Activated T-helper 1 cell treated with Interleukin-2 at 50 U/mL for 16 hours (primary cell): ENCODE measurements around the gene LZTR1.
"Not testable (repeated sequence)": the region's sequence is repeated elsewhere in the genome, so short reads cannot be mapped to it uniquely, and the experiment has no call there.

Source experiments
- DNase-seq: peaks from one replicate; pipeline ENCODE4 v3.0.0-alpha.2; 2020; ENCODE audit warnings: low read depth

Gene LZTR1

GRCh38 chr22:21033895-21034294, 51.8 kb downstream of the LZTR1 start:
- no peak for DNase-seq

- DNase-seq, result no peak
Observed at GRCh38 chr22:21034989-21035388, 52.9 kb downstream of the LZTR1 start.

- DNase-seq, result no peak
Observed at GRCh38 chr22:21038405-21038804, 56.3 kb downstream of the LZTR1 start.

- not testable (repeated sequence) for DNase-seq
Observed at GRCh38 chr22:21039158-21039557, 57.1 kb downstream of the LZTR1 start.

- DNase-seq, result no peak
Observed at GRCh38 chr22:21041937-21042336, 59.8 kb downstream of the LZTR1 start.

DNA sequence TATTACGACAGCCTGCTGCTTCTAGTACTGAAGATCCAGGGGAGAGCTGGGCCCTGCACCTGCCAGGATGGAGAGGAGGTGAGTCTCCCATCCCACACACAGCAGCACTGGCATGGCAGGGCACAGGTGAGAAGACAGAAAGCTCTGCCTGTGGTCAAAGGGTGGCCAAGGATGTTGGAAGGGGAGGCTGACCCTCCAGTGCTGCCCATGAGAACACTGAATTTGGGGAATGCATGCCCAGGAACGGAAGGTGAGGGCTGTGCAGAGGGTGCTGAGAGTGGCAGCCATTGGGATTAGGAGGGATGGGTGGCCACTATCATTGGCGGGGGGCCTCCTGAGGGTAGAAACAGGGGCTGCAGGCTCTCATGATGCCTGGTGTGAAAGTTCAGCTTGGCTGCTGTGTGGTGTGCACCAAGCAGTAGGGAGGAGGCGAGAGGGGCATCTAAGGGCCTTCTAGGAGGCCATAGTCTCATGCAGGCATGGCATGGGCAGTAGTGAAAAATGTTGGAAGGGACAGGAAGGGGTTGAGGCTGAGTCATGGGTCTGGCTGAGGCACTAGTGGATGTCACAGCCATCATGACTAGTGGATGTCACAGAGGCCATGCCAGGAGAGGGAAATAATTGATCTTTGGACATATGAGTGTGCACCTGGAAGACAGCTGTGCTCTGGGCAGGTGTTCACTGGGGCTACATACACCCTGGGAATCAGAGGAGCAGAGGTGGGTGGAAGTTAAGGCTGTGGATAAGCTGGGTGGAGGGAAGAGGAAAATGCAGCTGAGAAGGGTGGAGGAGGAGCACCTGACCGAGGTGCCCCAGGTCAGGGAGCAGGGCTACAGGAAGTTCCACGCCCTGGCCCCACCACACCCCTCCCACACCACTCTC, 61.1 kb downstream of the LZTR1 start:
- no peak for DNase-seq

DNA sequence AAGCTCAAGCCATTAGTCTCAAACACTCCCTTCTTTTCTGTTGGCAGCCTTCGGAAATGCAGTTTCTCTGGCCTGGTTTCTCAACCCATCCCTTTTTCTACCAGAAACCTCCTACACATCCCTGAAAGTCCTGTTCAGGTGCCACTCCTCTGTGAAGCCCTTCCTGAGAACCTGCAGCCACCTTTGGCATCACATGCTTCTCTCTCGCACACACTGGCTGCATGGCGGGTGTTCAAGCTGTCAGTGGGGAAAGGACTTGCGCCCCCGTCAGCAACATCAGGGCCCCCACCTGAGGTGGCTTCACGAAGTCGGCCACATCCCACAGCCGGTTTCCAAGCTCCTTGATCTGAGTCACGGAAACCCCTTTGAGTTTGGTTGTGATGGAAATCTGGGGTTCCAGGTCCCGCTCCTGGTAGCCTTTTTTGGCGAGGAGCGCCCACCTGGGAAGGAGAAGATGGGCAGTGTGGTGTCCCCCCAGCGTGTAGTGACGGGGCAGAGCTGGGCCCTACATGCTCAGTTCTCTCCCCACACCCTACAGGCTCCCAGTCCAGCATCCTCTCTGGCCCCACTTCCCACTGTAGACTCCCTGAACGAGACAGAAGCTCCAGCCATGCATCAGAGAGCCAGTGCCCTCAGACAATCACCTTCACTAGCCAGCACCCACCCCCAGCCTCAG, 61.9 kb downstream of the LZTR1 start:
- no peak for DNase-seq

DNA sequence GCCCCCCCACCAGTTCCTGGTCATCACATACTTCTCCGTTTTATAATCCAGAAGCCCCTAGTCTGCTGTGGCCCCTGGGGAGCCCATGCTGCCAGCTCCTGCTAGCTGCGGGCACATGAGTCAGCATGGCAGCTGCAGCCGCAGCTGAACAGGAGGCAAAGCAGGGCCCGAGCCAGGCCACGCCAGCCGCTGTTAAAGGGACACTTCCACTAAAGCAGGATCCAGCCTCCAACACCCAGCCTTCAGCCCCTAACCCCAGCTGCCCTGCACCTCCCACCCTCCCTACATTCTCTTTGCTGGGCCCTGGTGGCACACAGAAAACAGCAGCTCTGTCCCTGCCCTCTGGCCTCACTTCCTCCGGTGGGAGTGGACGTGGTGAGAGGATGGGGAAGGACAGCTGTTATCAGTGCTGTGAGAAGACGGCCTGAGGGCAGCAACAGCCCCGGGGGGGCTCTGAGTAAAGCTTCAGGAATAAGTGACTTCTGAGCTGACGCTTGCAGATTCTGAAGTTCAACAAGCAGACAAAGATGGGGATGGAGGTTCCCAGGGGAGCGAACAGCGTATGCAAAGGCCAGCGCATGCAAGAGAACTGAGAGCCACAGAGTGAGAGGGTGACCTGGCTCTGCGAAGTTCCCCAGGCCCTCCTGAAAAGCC, 63.0 kb downstream of the LZTR1 start:
- no peak for DNase-seq

- peak; percentile 44 for DNase-seq
Observed at GRCh38 chr22:21045585-21046294, 63.6 kb downstream of the LZTR1 start, which contains the start of gene LRRC74B. Gene LRRC74B (plus strand): TSS chr22:21045946. CDS start chr22:21045987, 41 bp downstream.

GRCh38 chr22:21047035-21047661, 65.1 kb downstream of the LZTR1 start:
- no peak for DNase-seq

DNA sequence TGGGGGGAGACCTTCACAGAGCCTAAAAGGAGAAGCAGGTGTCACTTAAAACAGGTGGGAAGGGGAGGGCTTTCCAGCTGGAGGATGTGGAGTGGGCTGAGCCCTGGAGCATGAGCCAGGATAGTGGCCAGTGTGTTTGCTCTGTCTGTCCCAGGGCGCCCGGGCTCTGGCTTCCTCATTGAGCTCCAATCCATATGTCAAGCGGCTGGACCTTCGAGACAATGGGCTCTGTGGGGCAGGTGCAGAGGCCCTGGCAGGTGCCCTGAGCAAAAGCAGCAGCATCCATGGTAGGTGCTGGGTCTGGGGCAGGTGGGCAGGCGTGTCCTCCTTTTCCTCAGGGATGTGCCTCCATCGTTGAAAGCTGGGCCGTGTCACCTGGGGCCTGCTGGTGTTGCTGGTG, 65.6 kb downstream of the LZTR1 start:
- DNase-seq, result no peak

GRCh38 chr22:21048448-21048847, 66.4 kb downstream of the LZTR1 start:
- not testable (repeated sequence) for DNase-seq
